DND-41 (cell line): ENCODE results near the gene UBE3B.
A peak's percentile ranks its signal among the peaks of the same experiment; 100 is the strongest.
"Not testable (repeated sequence)": the region's sequence is repeated elsewhere in the genome, so short reads cannot be mapped to it uniquely, and the experiment has no call there.

Experiments used
- ATAC-seq: fragments of 200-7000 bp; cut with Tn5 transposase; 3 replicates; pipeline ENCODE4 v1.9.1; 2021; ENCODE audit warnings: low read depth; ENCODE audit not compliant: insufficient read depth
- DNase-seq: peaks from one replicate; pipeline ENCODE4 v3.0.0-alpha.2; 2020
- H2AFZ ChIP-seq: 2 replicates; pipeline ENCODE4 v1.6.0; 2012; ENCODE audit warnings: low read depth, low read length
- H3K27ac ChIP-seq: 2 replicates; pipeline ENCODE4 v1.5.1; 2012; ENCODE audit warnings: low read length, inconsistent platforms
- H3K27me3 ChIP-seq: fragments of 200-600 bp; sonication (generic); 2 replicates; pipeline ENCODE4 v1.6.0; 2012; ENCODE audit warnings: low read length, mild to moderate bottlenecking, inconsistent platforms; ENCODE audit not compliant: insufficient read depth, poor library complexity
- H3K36me3 ChIP-seq: 2 replicates; pipeline ENCODE4 v1.5.1; 2012; ENCODE audit warnings: low read length, inconsistent platforms; ENCODE audit not compliant: insufficient read depth
- H3K4me1 ChIP-seq: 2 replicates; pipeline ENCODE4 v1.5.1; 2012; ENCODE audit warnings: mild to moderate bottlenecking, low read length; ENCODE audit not compliant: insufficient read depth
- H3K4me2 ChIP-seq: 2 replicates; pipeline ENCODE4 v1.6.0; 2012; ENCODE audit warnings: mild to moderate bottlenecking, moderate library complexity, low read length, inconsistent platforms; ENCODE audit not compliant: insufficient read depth
- H3K4me3 ChIP-seq, 2 experiments: fragments of 200-600 bp in 1 of 2; shearing (Covaris generic) in 1 of 2; 2 replicates each; pipeline ENCODE4 v1.5.1; 2012 to 2016; ENCODE audit warnings: inconsistent platforms in 2 of 2, low read length in 2 of 2, mild to moderate bottlenecking in 2 of 2, low read depth in 1 of 2, moderate library complexity in 1 of 2
- H3K79me2 ChIP-seq: 2 replicates; pipeline ENCODE4 v1.6.0; 2012; ENCODE audit warnings: low read length, inconsistent platforms; ENCODE audit not compliant: insufficient read depth
- H3K9ac ChIP-seq: 2 replicates; pipeline ENCODE4 v1.6.0; 2012; ENCODE audit warnings: low read depth, mild to moderate bottlenecking, inconsistent platforms, low read length, moderate library complexity
- H3K9me3 ChIP-seq: 2 replicates; pipeline ENCODE4 v1.5.1; 2012; ENCODE audit warnings: low read length, moderate library complexity, mild to moderate bottlenecking, inconsistent platforms; ENCODE audit not compliant: insufficient read depth, severe bottlenecking
- H4K20me1 ChIP-seq: 2 replicates; pipeline ENCODE4 v1.6.0; 2012; ENCODE audit warnings: low read length; ENCODE audit not compliant: insufficient read depth
- CTCF ChIP-seq: IDR thresholded peaks from 2 replicates; pipeline ENCODE4 v1.5.1; 2012; ENCODE audit warnings: borderline replicate concordance, low read length, moderate library complexity, mild to moderate bottlenecking; ENCODE audit not compliant: poor library complexity, severe bottlenecking; ENCODE audit errors: extremely low read depth
- EZH2 ChIP-seq: IDR thresholded peaks from 3 replicates; pipeline ENCODE4 v1.6.1; 2012; ENCODE audit warnings: borderline replicate concordance, low read depth, mild to moderate bottlenecking, moderate library complexity, low read length, inconsistent platforms; ENCODE audit not compliant: severe bottlenecking

Gene UBE3B

GRCh38 chr12:109473006-109473405, 4.4 kb upstream of the UBE3B start:
- ATAC-seq = no peak
- H2AFZ ChIP-seq = no peak overlapping the region
- H3K27ac ChIP-seq = no peak overlapping the region
- peaks cover 23% of the 10 kb centered on the region for H3K4me1 ChIP-seq
- H3K9ac ChIP-seq = no peak overlapping the region
- H3K4me2 ChIP-seq = no peak overlapping the region
- peaks cover 21% of the 10 kb centered on the region for H3K36me3 ChIP-seq
- no peak for DNase-seq
- TF ChIP-seq CTCF (no peak), EZH2 (no peak)
- no peak overlapping the region for H3K4me3 ChIP-seq
- H3K27me3 ChIP-seq = no peaks in the 10 kb centered on the region
- peaks cover 36% of the 10 kb centered on the region for H4K20me1 ChIP-seq
- H3K9me3 ChIP-seq = no peaks in the 10 kb centered on the region
- peaks cover 91% of the 10 kb centered on the region for H3K79me2 ChIP-seq

GRCh38 chr12:109473526-109474270, 3.7 kb upstream of the UBE3B start:
- H3K9me3 ChIP-seq, H3K4me2 ChIP-seq, H3K27me3 ChIP-seq, DNase-seq, H2AFZ ChIP-seq, H3K9ac ChIP-seq, H3K27ac ChIP-seq, ATAC-seq, H3K4me3 ChIP-seq: not testable (repeated sequence)
- peaks cover 17% of the 10 kb centered on the region for H3K36me3 ChIP-seq
- peaks cover 94% of the 10 kb centered on the region for H3K79me2 ChIP-seq
- H4K20me1 ChIP-seq = peaks cover 31% of the 10 kb centered on the region
- peaks cover 30% of the 10 kb centered on the region for H3K4me1 ChIP-seq

GRCh38 chr12:109475121-109475520, 2.3 kb upstream of the UBE3B start:
- peak overlapping the region; percentile 99; the same call in 1 of the 2 replicates for H3K4me2 ChIP-seq
- H3K27ac ChIP-seq = no peak overlapping the region
- TF ChIP-seq EZH2 = no peak
- no peak for TF ChIP-seq CTCF
- no peaks in the 10 kb centered on the region for H3K9me3 ChIP-seq
- peaks cover 44% of the 10 kb centered on the region for H3K4me1 ChIP-seq
- no peak overlapping the region for H2AFZ ChIP-seq
- H3K9ac ChIP-seq = no peak overlapping the region
- H3K79me2 ChIP-seq = peaks cover 96% of the 10 kb centered on the region
- H3K36me3 ChIP-seq = peaks cover 8% of the 10 kb centered on the region
- DNase-seq (no peak), ATAC-seq (no peak)
- H3K27me3 ChIP-seq = no peaks in the 10 kb centered on the region
- H4K20me1 ChIP-seq = peaks cover 18% of the 10 kb centered on the region; the same call in 1 of the 2 replicates
- H3K4me3 ChIP-seq = no peak overlapping the region

GRCh38 chr12:109475993-109476806, 1.2 kb upstream of the UBE3B start:
- peaks cover 90% of the 10 kb centered on the region for H3K79me2 ChIP-seq
- H4K20me1 ChIP-seq = peaks cover 13% of the 10 kb centered on the region; the same call in 1 of the 2 replicates
- H3K27ac ChIP-seq = peak overlapping the region; percentile 95
- H3K9me3 ChIP-seq = no peaks in the 10 kb centered on the region
- peaks cover 44% of the 10 kb centered on the region for H3K4me1 ChIP-seq
- H2AFZ ChIP-seq = peak overlapping the region; percentile 97
- peak overlapping the region; percentile 99 for H3K4me2 ChIP-seq
- H3K36me3 ChIP-seq = peaks cover 8% of the 10 kb centered on the region
- ATAC-seq (no peak), DNase-seq (peak; percentile 18)
- TF ChIP-seq EZH2 (no peak), CTCF (no peak)
- H3K27me3 ChIP-seq = no peaks in the 10 kb centered on the region
- H3K9ac ChIP-seq = peak overlapping the region; percentile 69
- peak overlapping the region; percentile 90 to 96; a peak in 3 of 4 replicates for H3K4me3 ChIP-seq
